ENCODE data around the gene FXYD2. TPM values are rescaled to one million over a fixed set of nuclear protein-coding genes. Genes with fewer than 3 reads are reported as not detected.

Gene FXYD2
- total RNA-seq, 1 donor from 2014 or later, result not detected

- peak overlapping the region; percentile 11 for H2AFZ ChIP-seq (ENCODE audit: low read depth, low read length)
- H3K27ac ChIP-seq (ENCODE audit: low read depth, low read length), result no peak overlapping the region
- no peak for DNase-seq (ENCODE audit: low read depth)
- Mint-ChIP-seq H3K9me3 (ENCODE audit: unreplicated experiment) (no peaks in the 10 kb centered on the region), H3K27me3 (ENCODE audit: low read depth, unreplicated experiment) (peaks cover 16% of the 10 kb centered on the region), H3K36me3 (ENCODE audit: low read depth, unreplicated experiment) (no peaks in the 10 kb centered on the region), H3K4me1 (ENCODE audit: low read depth, unreplicated experiment) (peaks cover 1% of the 10 kb centered on the region), H3K27ac (ENCODE audit: unreplicated experiment) (no peak overlapping the region), H3K4me3 (ENCODE audit: unreplicated experiment) (no peak overlapping the region)
- no peaks in the 10 kb centered on the region for H3K79me2 ChIP-seq (ENCODE audit: insufficient read depth, low read length)
- no peak overlapping the region for H3K4me3 ChIP-seq (ENCODE audit: insufficient read depth, low read depth, low read length)
- no peak overlapping the region for H3K9ac ChIP-seq (ENCODE audit: low read length)
- H3K4me2 ChIP-seq (ENCODE audit: low read length), result no peak overlapping the region
- no peaks in the 10 kb centered on the region for H4K20me1 ChIP-seq (ENCODE audit: insufficient read depth, low read length)
- H3K27me3 ChIP-seq (ENCODE audit: insufficient read depth, low read length), result no peaks in the 10 kb centered on the region
- H3K4me1 ChIP-seq (ENCODE audit: insufficient read depth, low read length), result no peaks in the 10 kb centered on the region
- no peaks in the 10 kb centered on the region for H3K9me3 ChIP-seq (ENCODE audit: insufficient read depth, low read depth, low read length)
- FAIRE-seq, result no peak
- TF ChIP-seq CTCF (IDR thresholded peaks at IDR 0.05; ENCODE audit: insufficient read depth, low read depth, low read length), result no peak
- TF ChIP-seq EZH2 (IDR thresholded peaks at IDR 0.05; ENCODE audit: insufficient read depth, low read length), result no peak
- no peaks in the 10 kb centered on the region for H3K36me3 ChIP-seq (ENCODE audit: insufficient read depth, low read length)
Observed at GRCh38 chr11:117861151-117862018, 36.8 kb upstream of the FXYD2 start.

GRCh38 chr11:117860139-117860538 is 35.6 kb upstream of the FXYD2 start:
- Histone ChIP-seq H3K27ac (ENCODE audit: low read depth, low read length) (no peak overlapping the region), H3K36me3 (ENCODE audit: insufficient read depth, low read length) (no peaks in the 10 kb centered on the region), H3K4me1 (ENCODE audit: insufficient read depth, low read length) (no peaks in the 10 kb centered on the region), H3K4me3 (ENCODE audit: insufficient read depth, low read depth, low read length) (no peak overlapping the region), H3K79me2 (ENCODE audit: insufficient read depth, low read length) (no peaks in the 10 kb centered on the region), H2AFZ (ENCODE audit: low read depth, low read length) (no peak overlapping the region), H3K4me2 (ENCODE audit: low read length) (no peak overlapping the region), H3K9ac (ENCODE audit: low read length) (no peak overlapping the region), H3K27me3 (ENCODE audit: insufficient read depth, low read length) (no peaks in the 10 kb centered on the region), H3K9me3 (ENCODE audit: insufficient read depth, low read depth, low read length) (no peaks in the 10 kb centered on the region), H4K20me1 (ENCODE audit: insufficient read depth, low read length) (no peaks in the 10 kb centered on the region)
- no peaks in the 10 kb centered on the region for H3K36me3 Mint-ChIP-seq (ENCODE audit: low read depth, unreplicated experiment)
- H3K27me3 Mint-ChIP-seq (ENCODE audit: low read depth, unreplicated experiment), result peaks cover 21% of the 10 kb centered on the region
- H3K9me3 Mint-ChIP-seq (ENCODE audit: unreplicated experiment), result no peaks in the 10 kb centered on the region
- FAIRE-seq, result no peak
- no peak overlapping the region for H3K4me3 Mint-ChIP-seq (ENCODE audit: unreplicated experiment)
- no peak overlapping the region for H3K27ac Mint-ChIP-seq (ENCODE audit: unreplicated experiment)
- H3K4me1 Mint-ChIP-seq (ENCODE audit: low read depth, unreplicated experiment), result peaks cover 9% of the 10 kb centered on the region
- DNase-seq (ENCODE audit: low read depth), result no peak
- TF ChIP-seq EZH2 (IDR thresholded peaks at IDR 0.05; ENCODE audit: insufficient read depth, low read length) (no peak), CTCF (IDR thresholded peaks at IDR 0.05; ENCODE audit: insufficient read depth, low read depth, low read length) (no peak)
